SK-N-SH (cell line): Measurements from ENCODE around the gene TOM1L2. TPM values are rescaled to one million over a fixed set of nuclear protein-coding genes. Genes with fewer than 3 reads are reported as not detected.

ENCODE experiments used
- CTCF ChIA-PET: fragments of 300-600, 350-600 bp; formaldehyde crosslinking; extraction: SDS; loops from one replicate; lab custom pipeline; 2021; lab: Yijun Ruan, JAX
- POLR2A ChIA-PET: fragments of 350-600 bp; sonication (Branson Sonifier 250); formaldehyde crosslinking; extraction: SDS; loops from one replicate; lab custom pipeline; 2020; ENCODE audit warnings: antibody characterized with exemption, inconsistent platforms; lab: Yijun Ruan, JAX
- DNase-seq: peaks from one replicate; pipeline ENCODE4 v3.0.0; 2012
- H2AFZ ChIP-seq: fragments of 200-600 bp; sonication (generic); 2 replicates; pipeline ENCODE4 v1.8.1; 2016; ENCODE audit warnings: antibody characterized with exemption, mild to moderate bottlenecking, low read depth
- H3F3A ChIP-seq: fragments of 200-600 bp; sonication (generic); replicated peaks from 2 replicates; pipeline ENCODE3; 2016; ENCODE audit warnings: antibody characterized with exemption, mild to moderate bottlenecking; ENCODE audit not compliant: insufficient read depth
- H3K27ac ChIP-seq, 2 experiments: fragments of 200-500 bp in 1 of 2; fragments of 200-600 bp in 1 of 2; sonication (Bioruptor generic) in 1 of 2; sonication (generic), shearing (Covaris generic) in 1 of 2; 2 replicates each; pipeline versions ENCODE4 v1.5.1 to v1.6.1; 2014 to 2016; ENCODE audit warnings: low read depth in 2 of 2, inconsistent platforms in 1 of 2, low read length in 1 of 2, mild to moderate bottlenecking in 1 of 2, mixed read lengths in 1 of 2
- H3K27me3 ChIP-seq: fragments of 200-600 bp; sonication (generic), shearing (Covaris generic); 2 replicates; pipeline ENCODE4 v1.6.1; 2016; ENCODE audit warnings: mixed run types; ENCODE audit not compliant: insufficient read depth
- H3K36me3 ChIP-seq, 2 experiments: fragments of 200-500 bp in 1 of 2; fragments of 200-600 bp in 1 of 2; sonication (Bioruptor generic) in 1 of 2; sonication (generic) in 1 of 2; replicated peaks in 1 of 2; 2 replicates each; pipeline versions ENCODE3 to v1.5.1; 2014 to 2016; ENCODE audit warnings: low read length in 1 of 2, mild to moderate bottlenecking in 1 of 2; ENCODE audit not compliant: insufficient read depth in 2 of 2, control insufficient read depth in 1 of 2
- H3K4me1 ChIP-seq, 2 experiments: fragments of 200-500 bp in 1 of 2; fragments of 200-600 bp in 1 of 2; sonication (Bioruptor generic) in 1 of 2; sonication (generic), shearing (Covaris generic) in 1 of 2; 2 replicates each; pipeline versions ENCODE4 v1.5.1 to v1.6.1; 2014 to 2016; ENCODE audit warnings: low read depth in 1 of 2, low read length in 1 of 2, mixed run types in 1 of 2; ENCODE audit not compliant: insufficient read depth in 2 of 2, control insufficient read depth in 1 of 2
- H3K4me2 ChIP-seq: fragments of 200-600 bp; sonication (generic), shearing (Covaris generic); 2 replicates; pipeline ENCODE4 v1.6.1; 2017; ENCODE audit warnings: mixed run types
- H3K4me3 ChIP-seq, 2 experiments: fragments of 200-500 bp in 1 of 2; fragments of 200-600 bp in 1 of 2; sonication (Bioruptor generic) in 1 of 2; sonication (generic), shearing (Covaris generic) in 1 of 2; 2 replicates each; pipeline versions ENCODE4 v1.5.1 to v1.8.1; 2014 to 2016; ENCODE audit warnings: low read depth in 2 of 2, inconsistent platforms in 1 of 2, low read length in 1 of 2, mild to moderate bottlenecking in 1 of 2, mixed read lengths in 1 of 2, moderate library complexity in 1 of 2
- H3K79me2 ChIP-seq: fragments of 200-600 bp; sonication (generic); 2 replicates; pipeline ENCODE4 v1.8.1; 2017; ENCODE audit warnings: mild to moderate bottlenecking; ENCODE audit not compliant: insufficient read depth
- H3K9ac ChIP-seq: fragments of 200-600 bp; sonication (generic); 2 replicates; pipeline ENCODE4 v1.6.1; 2017; ENCODE audit warnings: mixed run types
- H3K9me2 ChIP-seq: fragments of 200-600 bp; sonication (generic); 2 replicates; pipeline ENCODE4 v1.6.1; 2017; ENCODE audit warnings: mixed run types
- H3K9me3 ChIP-seq: fragments of 200-600 bp; sonication (generic); 2 replicates; pipeline ENCODE4 v1.6.1; 2017; ENCODE audit warnings: mixed run types, mild to moderate bottlenecking, moderate library complexity
- H4K20me1 ChIP-seq: fragments of 200-600 bp; sonication (generic); 2 replicates; pipeline ENCODE4 v1.6.1; 2017; ENCODE audit warnings: mild to moderate bottlenecking, mixed run types; ENCODE audit not compliant: insufficient read depth
- CHD2 ChIP-seq: fragments of 150-350 bp; IDR thresholded peaks from 2 replicates; pipeline ENCODE4 v1.6.1; 2018; ENCODE audit warnings: low read length; ENCODE audit not compliant: partially characterized antibody
- EZH2phosphoT487 ChIP-seq: fragments of 200-600 bp; sonication (generic); IDR thresholded peaks from 2 replicates; pipeline ENCODE4 v1.6.1; 2017; ENCODE audit warnings: low read depth, mixed run types, mild to moderate bottlenecking, antibody characterized with exemption, moderate library complexity, borderline replicate concordance
- FOSL2 ChIP-seq: IDR thresholded peaks from 2 replicates; pipeline ENCODE4 v1.4.0; 2012; ENCODE audit warnings: low read depth, mild to moderate bottlenecking, moderate library complexity, borderline replicate concordance
- GABPA ChIP-seq: IDR thresholded peaks from 2 replicates; pipeline ENCODE4 v1.4.0; 2012; ENCODE audit warnings: low read depth, mild to moderate bottlenecking
- GATA2 ChIP-seq: sonication (generic); formaldehyde crosslinking; IDR thresholded peaks from 2 replicates; pipeline ENCODE4 v1.5.0; 2020; ENCODE audit warnings: mild to moderate bottlenecking, missing genetic modification reagents
- JUND ChIP-seq: IDR thresholded peaks from 2 replicates; pipeline ENCODE4 v1.4.0; 2012
- MEF2A ChIP-seq: IDR thresholded peaks from 2 replicates; pipeline ENCODE4 v1.4.0; 2012; ENCODE audit warnings: low read depth, borderline replicate concordance
- NFIC ChIP-seq: IDR thresholded peaks from 2 replicates; pipeline ENCODE4 v1.4.0; 2012; ENCODE audit warnings: borderline replicate concordance
- POLR2AphosphoS5 ChIP-seq: IDR thresholded peaks from 2 replicates; pipeline ENCODE4 v1.6.1; 2012; ENCODE audit warnings: low read depth, low read length
- RCOR1 ChIP-seq: fragments of 150-350 bp; IDR thresholded peaks from 2 replicates; pipeline ENCODE4 v1.6.1; 2017; ENCODE audit warnings: antibody characterized with exemption, low read length
- TAF1 ChIP-seq: IDR thresholded peaks from 2 replicates; pipeline ENCODE4 v1.6.1; 2012; ENCODE audit warnings: low read depth, mild to moderate bottlenecking, low read length, moderate library complexity, borderline replicate concordance
- TEAD4 ChIP-seq: IDR thresholded peaks from 2 replicates; pipeline ENCODE4 v1.4.0; 2012; ENCODE audit warnings: mild to moderate bottlenecking, borderline replicate concordance; ENCODE audit not compliant: insufficient read depth
- YY1 ChIP-seq: IDR thresholded peaks from 2 replicates; pipeline ENCODE4 v1.4.0; 2012; ENCODE audit warnings: low read depth, mild to moderate bottlenecking
- WGBS: methylation state at CpG from one replicate; pipeline ENCODE4 v1.1.6; 2017; ENCODE audit warnings: low lambda C conversion rate; 5-methylcytosine and 5-hydroxymethylcytosine counted together
- polyA plus RNA-seq, 3 experiments: library from polyadenylated mRNA; depleted of rRNA; stranded (reverse); fragments of >200 nt; gene quantifications; 2 replicates each; pipeline ENCODE4 v1.2.3, GENCODE V29; 2012
- TF ChIP-seq, protein P1 (sequence below): IDR thresholded peaks from 2 replicates; pipeline ENCODE4; 2012
- TF ChIP-seq, protein P2 (sequence below): fragments of 150-350 bp; IDR thresholded peaks from 2 replicates; pipeline ENCODE4 v1.6.1; 2016; ENCODE audit warnings: mild to moderate bottlenecking, low read depth, low read length
- TF ChIP-seq, protein P3 (sequence below): fragments of 200-600 bp; sonication (generic); IDR thresholded peaks from 2 replicates; pipeline ENCODE4 v1.6.1; 2017; ENCODE audit warnings: antibody characterized with exemption, mild to moderate bottlenecking, moderate library complexity
- TF ChIP-seq, protein P4 (sequence below): IDR thresholded peaks from 2 replicates; pipeline ENCODE4 v1.4.0; 2012; ENCODE audit warnings: low read depth, borderline replicate concordance
- TF ChIP-seq, protein P5 (sequence below): IDR thresholded peaks from 2 replicates; pipeline ENCODE4 v1.4.0; 2012; ENCODE audit warnings: low read depth, borderline replicate concordance

The TOM1L2 gene
- polyA plus RNA-seq, 1 of the 3 experiments (the other 2 are of a cell fraction), result 85.4 TPM

DNA sequence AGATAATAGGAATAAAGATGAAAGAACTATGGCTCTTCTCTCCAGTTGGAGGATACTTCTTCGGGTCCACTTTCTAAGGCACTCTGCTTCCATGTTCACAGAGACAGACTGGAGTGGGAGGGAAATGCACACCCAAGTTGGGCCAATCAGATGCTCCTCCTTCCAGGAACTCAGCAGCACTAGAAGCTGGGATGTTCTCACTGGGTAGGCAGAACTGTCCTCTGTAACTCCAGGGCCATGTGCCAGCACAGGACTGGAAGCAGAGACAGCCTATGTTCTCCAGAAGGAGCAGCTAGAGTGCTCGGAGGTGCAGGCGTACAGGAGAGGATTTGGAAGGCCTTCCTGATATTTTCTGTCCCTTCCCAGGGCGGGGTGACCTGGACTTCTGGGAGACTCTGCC, 85.5 kb downstream of the TOM1L2 start:
- no peaks in the 10 kb centered on the region for H3F3A ChIP-seq
- no peaks in the 10 kb centered on the region for H3K9me2 ChIP-seq
- ChIA-PET POLR2A (no interaction called here), CTCF (interaction anchor here (1.0 to 10.4 kb wide), 2 partner anchors 27 to 33 kb away, joined by 4 to 158 read pairs; no protein-coding TSS in a partner anchor)
- 81% methylated on average over 2 of the region's 4 CpGs for WGBS
- no peaks in the 10 kb centered on the region for H4K20me1 ChIP-seq
- no peaks in the 10 kb centered on the region for H3K9me3 ChIP-seq
- no peak overlapping the region for H3K4me2 ChIP-seq
- TF ChIP-seq NFIC (no peak), TAF1 (no peak), GABPA (no peak), EZH2phosphoT487 (no peak), MEF2A (no peak), FOSL2 (no peak), POLR2AphosphoS5 (no peak), CHD2 (no peak), TEAD4 (no peak), JUND (no peak), YY1 (no peak), GATA2 (no peak), RCOR1 (no peak)
- TF ChIP-seq, protein P1, sequence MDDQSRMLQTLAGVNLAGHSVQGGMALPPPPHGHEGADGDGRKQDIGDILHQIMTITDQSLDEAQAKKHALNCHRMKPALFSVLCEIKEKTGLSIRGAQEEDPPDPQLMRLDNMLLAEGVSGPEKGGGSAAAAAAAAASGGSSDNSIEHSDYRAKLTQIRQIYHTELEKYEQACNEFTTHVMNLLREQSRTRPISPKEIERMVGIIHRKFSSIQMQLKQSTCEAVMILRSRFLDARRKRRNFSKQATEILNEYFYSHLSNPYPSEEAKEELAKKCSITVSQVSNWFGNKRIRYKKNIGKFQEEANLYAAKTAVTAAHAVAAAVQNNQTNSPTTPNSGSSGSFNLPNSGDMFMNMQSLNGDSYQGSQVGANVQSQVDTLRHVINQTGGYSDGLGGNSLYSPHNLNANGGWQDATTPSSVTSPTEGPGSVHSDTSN, result no peak
- TF ChIP-seq, protein P2, sequence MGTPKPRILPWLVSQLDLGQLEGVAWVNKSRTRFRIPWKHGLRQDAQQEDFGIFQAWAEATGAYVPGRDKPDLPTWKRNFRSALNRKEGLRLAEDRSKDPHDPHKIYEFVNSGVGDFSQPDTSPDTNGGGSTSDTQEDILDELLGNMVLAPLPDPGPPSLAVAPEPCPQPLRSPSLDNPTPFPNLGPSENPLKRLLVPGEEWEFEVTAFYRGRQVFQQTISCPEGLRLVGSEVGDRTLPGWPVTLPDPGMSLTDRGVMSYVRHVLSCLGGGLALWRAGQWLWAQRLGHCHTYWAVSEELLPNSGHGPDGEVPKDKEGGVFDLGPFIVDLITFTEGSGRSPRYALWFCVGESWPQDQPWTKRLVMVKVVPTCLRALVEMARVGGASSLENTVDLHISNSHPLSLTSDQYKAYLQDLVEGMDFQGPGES, result no peak
- TF ChIP-seq, protein P3, sequence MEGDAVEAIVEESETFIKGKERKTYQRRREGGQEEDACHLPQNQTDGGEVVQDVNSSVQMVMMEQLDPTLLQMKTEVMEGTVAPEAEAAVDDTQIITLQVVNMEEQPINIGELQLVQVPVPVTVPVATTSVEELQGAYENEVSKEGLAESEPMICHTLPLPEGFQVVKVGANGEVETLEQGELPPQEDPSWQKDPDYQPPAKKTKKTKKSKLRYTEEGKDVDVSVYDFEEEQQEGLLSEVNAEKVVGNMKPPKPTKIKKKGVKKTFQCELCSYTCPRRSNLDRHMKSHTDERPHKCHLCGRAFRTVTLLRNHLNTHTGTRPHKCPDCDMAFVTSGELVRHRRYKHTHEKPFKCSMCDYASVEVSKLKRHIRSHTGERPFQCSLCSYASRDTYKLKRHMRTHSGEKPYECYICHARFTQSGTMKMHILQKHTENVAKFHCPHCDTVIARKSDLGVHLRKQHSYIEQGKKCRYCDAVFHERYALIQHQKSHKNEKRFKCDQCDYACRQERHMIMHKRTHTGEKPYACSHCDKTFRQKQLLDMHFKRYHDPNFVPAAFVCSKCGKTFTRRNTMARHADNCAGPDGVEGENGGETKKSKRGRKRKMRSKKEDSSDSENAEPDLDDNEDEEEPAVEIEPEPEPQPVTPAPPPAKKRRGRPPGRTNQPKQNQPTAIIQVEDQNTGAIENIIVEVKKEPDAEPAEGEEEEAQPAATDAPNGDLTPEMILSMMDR, result no peak
- TF ChIP-seq, protein P4, sequence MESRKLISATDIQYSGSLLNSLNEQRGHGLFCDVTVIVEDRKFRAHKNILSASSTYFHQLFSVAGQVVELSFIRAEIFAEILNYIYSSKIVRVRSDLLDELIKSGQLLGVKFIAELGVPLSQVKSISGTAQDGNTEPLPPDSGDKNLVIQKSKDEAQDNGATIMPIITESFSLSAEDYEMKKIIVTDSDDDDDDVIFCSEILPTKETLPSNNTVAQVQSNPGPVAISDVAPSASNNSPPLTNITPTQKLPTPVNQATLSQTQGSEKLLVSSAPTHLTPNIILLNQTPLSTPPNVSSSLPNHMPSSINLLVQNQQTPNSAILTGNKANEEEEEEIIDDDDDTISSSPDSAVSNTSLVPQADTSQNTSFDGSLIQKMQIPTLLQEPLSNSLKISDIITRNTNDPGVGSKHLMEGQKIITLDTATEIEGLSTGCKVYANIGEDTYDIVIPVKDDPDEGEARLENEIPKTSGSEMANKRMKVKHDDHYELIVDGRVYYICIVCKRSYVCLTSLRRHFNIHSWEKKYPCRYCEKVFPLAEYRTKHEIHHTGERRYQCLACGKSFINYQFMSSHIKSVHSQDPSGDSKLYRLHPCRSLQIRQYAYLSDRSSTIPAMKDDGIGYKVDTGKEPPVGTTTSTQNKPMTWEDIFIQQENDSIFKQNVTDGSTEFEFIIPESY, result no peak
- TF ChIP-seq, protein P5, sequence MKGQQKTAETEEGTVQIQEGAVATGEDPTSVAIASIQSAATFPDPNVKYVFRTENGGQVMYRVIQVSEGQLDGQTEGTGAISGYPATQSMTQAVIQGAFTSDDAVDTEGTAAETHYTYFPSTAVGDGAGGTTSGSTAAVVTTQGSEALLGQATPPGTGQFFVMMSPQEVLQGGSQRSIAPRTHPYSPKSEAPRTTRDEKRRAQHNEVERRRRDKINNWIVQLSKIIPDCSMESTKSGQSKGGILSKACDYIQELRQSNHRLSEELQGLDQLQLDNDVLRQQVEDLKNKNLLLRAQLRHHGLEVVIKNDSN, result no peak
- no peak overlapping the region for H2AFZ ChIP-seq
- no peak for DNase-seq
- H3K36me3 ChIP-seq, result peaks cover 16 to 58% of the 10 kb centered on the region in 2 experiments
- H3K4me3 ChIP-seq, result no peak overlapping the region
- no peak overlapping the region for H3K27ac ChIP-seq
- H3K4me1 ChIP-seq, result peaks cover 0 to 31% of the 10 kb centered on the region in 2 experiments; a peak in 1 of 4 replicates
- H3K79me2 ChIP-seq, result no peaks in the 10 kb centered on the region
- no peaks in the 10 kb centered on the region for H3K27me3 ChIP-seq
- H3K9ac ChIP-seq, result no peak overlapping the region
